Heart left ventricle (tissue), 16 donors: ENCODE data around the gene CCDC154. TPM values are rescaled to one million over a fixed set of nuclear protein-coding genes. Genes with fewer than 3 reads are reported as not detected.

Experiments
- ATAC-seq, 4 donors: fragments of 200-7000 bp; cut with Tn5 transposase; one replicate each; pipeline ENCODE4 v1.9.1; 2020 to 2022; ENCODE audit warnings: moderate library complexity in 4 of 4, mild to moderate bottlenecking in 3 of 4, moderate number of reproducible peaks in 1 of 4
- DNase-seq, 5 donors: peaks; one replicate each; pipeline ENCODE4 v3.0.0-alpha.2; 2020
- H3K27ac ChIP-seq, 12 donors: fragments of 200-600 bp; sonication (generic) in 4 of 12; one replicate each; pipeline versions ENCODE4 v1.5.0 to v1.8.0; 2016 to 2022; ENCODE audit warnings: mild to moderate bottlenecking in 2 of 12
- H3K27me3 ChIP-seq, 9 donors: fragments of 200-600 bp; sonication (generic) in 2 of 9; one replicate each; pipeline versions ENCODE4 v1.5.1 to v1.8.0; 2016 to 2022; ENCODE audit warnings: mild to moderate bottlenecking in 3 of 9
- H3K36me3 ChIP-seq, 9 donors: fragments of 200-600 bp; sonication (generic) in 2 of 9; one replicate each; pipeline versions ENCODE4 v1.5.0 to v1.8.0; 2018 to 2022; ENCODE audit warnings: mild to moderate bottlenecking in 2 of 9
- H3K4me1 ChIP-seq, 12 donors: fragments of 200-600 bp; sonication (generic) in 4 of 12; one replicate each; pipeline versions ENCODE4 v1.5.0 to v1.8.0; 2016 to 2022; ENCODE audit warnings: mild to moderate bottlenecking in 3 of 12
- H3K4me3 ChIP-seq, 12 donors: fragments of 200-600 bp; sonication (generic) in 4 of 12; one replicate each; pipeline versions ENCODE4 v1.5.0 to v1.8.0; 2017 to 2022; ENCODE audit warnings: mild to moderate bottlenecking in 9 of 12, moderate library complexity in 4 of 12
- H3K9me3 ChIP-seq, 12 donors: fragments of 200-600 bp; sonication (generic) in 4 of 12; one replicate each; pipeline versions ENCODE4 v1.5.0 to v1.8.0; 2016 to 2022; ENCODE audit warnings: mild to moderate bottlenecking in 1 of 12
- POLR2A ChIP-seq, 2 donors: fragments of 450-650 bp; IDR thresholded peaks; one replicate each; pipeline ENCODE4 v1.6.1; 2017; ENCODE audit warnings: antibody characterized with exemption in 2 of 2, mild to moderate bottlenecking in 2 of 2, moderate library complexity in 2 of 2
- WGBS, 4 donors: extraction: QIAGEN DNeasy Blood & Tissue Kit in 2 of 4; methylation state at CpG; one replicate each; pipeline versions ENCODE4 v1.1.5 to v1.1.7; 2013 to 2018; 5-methylcytosine and 5-hydroxymethylcytosine counted together
- intact Hi-C, 10 donors: fragments of 100-400 bp; cut with DNase I; formaldehyde crosslinking; loops; one replicate each; pipeline versions ENCODE4 v1.11.1 to v1.14.2; 2022
- polyA plus RNA-seq, 2 donors: library from polyadenylated mRNA; stranded (reverse); fragments of 200-250 nt; gene quantifications; one replicate each; pipeline ENCODE4 v1.2.3, GENCODE V29; 2013
- total RNA-seq, 9 donors: library from RNA; depleted of rRNA in 2 of 9; stranded (reverse); fragments of >200 nt in 2 of 9; fragmentation: NEBNext Ultra II Directional in 3 of 9; extraction: Animal tissue kit (Norgen Biotek cat#: 25700) in 3 of 9; gene quantifications; one replicate each; pipeline versions ENCODE4 v1.1.0 to v1.2.4, GENCODE V29; 2016 to 2023
- TF ChIP-seq, protein P1 (sequence below), 12 donors: fragments of 200-600 bp; sonication (generic) in 4 of 12; IDR thresholded peaks; one replicate each; pipeline versions ENCODE4 v1.5.0 to v1.8.0; 2018 to 2022; ENCODE audit warnings: antibody characterized with exemption in 12 of 12, mild to moderate bottlenecking in 5 of 12
- donor health status: ischemic (EF 13 %, LVEDD 7.1; RV severe dilation, severe dysfunction).
- donor health status: healthy with polysubstance abuse.
- donor health status: DM: no; HTN: yes; CAD: no.
- donor health status: DM: no; HTN: no; CAD: no.
- donor health status: ischemic (EF 25% LVEDD 6.9; RV normal size, moderate dysfunction).
- donor health status: ischemic (EF 25% LVEDD 5.7; RV mildly dilated, moderate dysfunction).
- donor health status: healthy.
- donor health status: DM: yes; HTN: yes; CAD: no.
- donor health status: ischemic (EF 35%, LVEDD 5.7; RV mildly dilated, moderate dysfunction).
- donor health status: nonischemic (EF 11% LVEDD 7.7; RV severe dilation, severe dysfunction).
- donor health status: DM: yes; HTN: yes; CAD: no.
- donor health status: PGD.
- donor health status: ischemic (EF 29% LVEDD 5.4; RV normal size, mild dysfunction).
- donor health status: nonischemic (EF 23%, LVEDD 6.1; RV moderate dilation, normal function).

Gene CCDC154
- total and polyA plus RNA-seq, 11 donors: 0.14 to 1.5 (median 0.68) TPM; not detected in 2

DNA sequence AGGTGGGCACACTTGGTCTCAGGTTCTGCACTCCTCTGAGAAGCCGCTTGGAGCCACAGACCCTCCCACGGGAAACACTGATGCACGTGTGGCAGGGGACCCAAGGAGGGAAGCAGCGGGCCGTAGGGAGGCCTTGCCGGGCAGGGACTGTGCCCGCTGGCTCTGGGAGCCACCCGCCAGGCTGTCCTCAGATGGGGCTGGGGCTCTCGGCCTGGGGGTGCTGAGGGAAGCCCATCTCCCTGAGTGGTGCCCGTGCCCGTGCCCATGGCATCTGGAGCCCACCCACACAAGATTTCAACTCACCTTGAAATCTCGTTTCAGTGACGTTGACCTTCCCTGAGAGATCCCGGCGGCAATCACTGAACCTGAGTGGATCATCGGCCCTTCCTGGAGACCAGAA, 12.6 kb upstream of the CCDC154 start:
- no peak for ATAC-seq
- 90 to 93% (median 92%) methylated on average over 14 to 16 of the region's 16 CpGs for WGBS, 4 donors
- H3K36me3 ChIP-seq: peaks cover 0 to 90% (median 79%) of the 10 kb centered on the region in 9 donors
- no peaks in the 10 kb centered on the region for H3K27me3 ChIP-seq
- no peaks in the 10 kb centered on the region for H3K9me3 ChIP-seq
- intact Hi-C loops: no loop called here
- no peaks in the 10 kb centered on the region for H3K4me1 ChIP-seq
- DNase-seq: no peak
- TF ChIP-seq, protein P1, sequence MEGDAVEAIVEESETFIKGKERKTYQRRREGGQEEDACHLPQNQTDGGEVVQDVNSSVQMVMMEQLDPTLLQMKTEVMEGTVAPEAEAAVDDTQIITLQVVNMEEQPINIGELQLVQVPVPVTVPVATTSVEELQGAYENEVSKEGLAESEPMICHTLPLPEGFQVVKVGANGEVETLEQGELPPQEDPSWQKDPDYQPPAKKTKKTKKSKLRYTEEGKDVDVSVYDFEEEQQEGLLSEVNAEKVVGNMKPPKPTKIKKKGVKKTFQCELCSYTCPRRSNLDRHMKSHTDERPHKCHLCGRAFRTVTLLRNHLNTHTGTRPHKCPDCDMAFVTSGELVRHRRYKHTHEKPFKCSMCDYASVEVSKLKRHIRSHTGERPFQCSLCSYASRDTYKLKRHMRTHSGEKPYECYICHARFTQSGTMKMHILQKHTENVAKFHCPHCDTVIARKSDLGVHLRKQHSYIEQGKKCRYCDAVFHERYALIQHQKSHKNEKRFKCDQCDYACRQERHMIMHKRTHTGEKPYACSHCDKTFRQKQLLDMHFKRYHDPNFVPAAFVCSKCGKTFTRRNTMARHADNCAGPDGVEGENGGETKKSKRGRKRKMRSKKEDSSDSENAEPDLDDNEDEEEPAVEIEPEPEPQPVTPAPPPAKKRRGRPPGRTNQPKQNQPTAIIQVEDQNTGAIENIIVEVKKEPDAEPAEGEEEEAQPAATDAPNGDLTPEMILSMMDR (IDR thresholded peaks at IDR 0.05): no peak
- TF ChIP-seq POLR2A (IDR thresholded peaks at IDR 0.05): no peak
- H3K4me3 ChIP-seq: no peak overlapping the region
- no peak overlapping the region for H3K27ac ChIP-seq

DNA sequence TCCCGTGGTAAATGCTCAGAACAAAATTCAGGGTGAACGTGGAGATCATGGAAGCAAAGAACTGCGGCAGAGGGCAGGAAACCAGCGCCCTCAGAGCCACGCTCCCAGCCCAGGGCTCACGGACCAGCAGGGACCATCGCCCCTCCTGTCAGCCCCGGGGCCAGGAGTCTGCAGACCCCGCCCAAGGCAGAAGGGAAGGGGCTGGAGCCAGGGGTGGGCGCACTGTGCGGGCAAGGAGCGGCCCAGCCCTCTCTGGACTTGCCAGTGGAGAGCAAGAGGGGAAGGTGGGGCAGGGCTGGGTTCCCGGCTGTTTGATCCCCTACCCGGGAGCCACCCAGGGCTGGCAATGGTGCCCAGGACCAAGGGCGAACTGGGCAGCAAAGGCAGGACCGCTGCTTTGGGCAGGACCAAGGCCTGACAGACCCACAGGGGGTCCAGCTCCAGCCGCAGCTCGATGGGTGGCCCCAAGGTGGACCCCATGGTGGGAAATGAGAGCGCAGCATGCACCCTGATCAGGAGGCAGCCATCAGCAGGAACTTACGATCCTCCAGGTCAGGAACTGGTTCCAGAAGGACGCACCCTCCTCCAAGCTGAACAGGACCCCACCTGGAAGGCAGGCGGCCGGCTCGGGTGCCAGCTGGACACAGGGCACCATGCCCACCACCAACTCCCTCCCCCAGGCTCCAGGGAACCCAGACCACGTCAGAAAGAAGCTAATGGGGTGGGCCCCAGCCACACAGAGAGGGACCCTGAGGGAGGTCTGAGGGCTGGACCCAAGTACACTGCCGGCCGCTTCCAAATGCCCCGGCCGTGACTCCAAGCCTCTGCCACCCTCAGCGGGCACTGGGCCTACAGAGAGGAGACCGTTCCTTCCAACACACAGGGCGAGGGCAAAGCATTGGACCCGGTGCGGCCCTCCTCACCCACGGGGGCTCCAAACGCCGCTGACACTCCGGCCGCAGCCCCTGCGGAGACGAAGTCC, 11.1 kb upstream of the CCDC154 start:
- Histone ChIP-seq H3K36me3 (peaks cover 0 to 90% (median 84%) of the 10 kb centered on the region in 9 donors), H3K9me3 (no peaks in the 10 kb centered on the region), H3K4me1 (no peaks in the 10 kb centered on the region), H3K4me3 (no peak overlapping the region), H3K27me3 (no peaks in the 10 kb centered on the region), H3K27ac (no peak overlapping the region)
- intact Hi-C loops: no loop called here
- DNase-seq (peak in 1 of 5 donors; percentile 44), ATAC-seq (no peak)
- TF ChIP-seq, protein P1 (IDR thresholded peaks at IDR 0.05): no peak
- no peak for TF ChIP-seq POLR2A (IDR thresholded peaks at IDR 0.05)
- 93 to 95% (median 94%) methylated on average over 30 to 41 of the region's 41 CpGs for WGBS, 4 donors

DNA sequence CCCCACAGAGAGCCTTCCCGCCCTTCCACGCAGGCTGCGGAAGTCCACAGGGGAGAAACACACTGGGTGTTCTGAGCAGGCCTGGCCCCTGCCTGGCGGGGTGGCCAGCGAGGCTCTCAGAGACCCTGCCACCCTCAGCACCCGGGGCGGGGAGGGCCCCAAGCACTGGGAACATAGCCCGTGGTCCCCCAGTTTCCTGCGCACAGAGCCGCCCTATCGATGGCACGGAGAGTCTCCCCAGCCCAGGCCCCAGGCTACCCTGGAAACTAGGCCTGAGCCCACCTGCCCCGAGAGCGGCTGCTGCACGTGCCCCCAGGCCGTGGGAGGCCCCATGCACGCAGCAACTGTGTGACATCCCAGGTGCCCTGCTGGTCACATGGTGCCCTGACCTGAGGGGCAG, 10.2 kb upstream of the CCDC154 start:
- DNase-seq: no peak
- no peak overlapping the region for H3K27ac ChIP-seq
- no peaks in the 10 kb centered on the region for H3K9me3 ChIP-seq
- peaks cover 0 to 93% (median 84%) of the 10 kb centered on the region in 9 donors for H3K36me3 ChIP-seq
- ATAC-seq: no peak
- intact Hi-C loops: no loop called here
- 89 to 98% (median 94%) methylated on average over 3 to 17 of the region's 17 CpGs for WGBS, 4 donors
- no peaks in the 10 kb centered on the region for H3K27me3 ChIP-seq
- no peak overlapping the region for H3K4me3 ChIP-seq
- no peaks in the 10 kb centered on the region for H3K4me1 ChIP-seq
- no peak for TF ChIP-seq POLR2A (IDR thresholded peaks at IDR 0.05)
- TF ChIP-seq, protein P1 (IDR thresholded peaks at IDR 0.05): no peak

DNA sequence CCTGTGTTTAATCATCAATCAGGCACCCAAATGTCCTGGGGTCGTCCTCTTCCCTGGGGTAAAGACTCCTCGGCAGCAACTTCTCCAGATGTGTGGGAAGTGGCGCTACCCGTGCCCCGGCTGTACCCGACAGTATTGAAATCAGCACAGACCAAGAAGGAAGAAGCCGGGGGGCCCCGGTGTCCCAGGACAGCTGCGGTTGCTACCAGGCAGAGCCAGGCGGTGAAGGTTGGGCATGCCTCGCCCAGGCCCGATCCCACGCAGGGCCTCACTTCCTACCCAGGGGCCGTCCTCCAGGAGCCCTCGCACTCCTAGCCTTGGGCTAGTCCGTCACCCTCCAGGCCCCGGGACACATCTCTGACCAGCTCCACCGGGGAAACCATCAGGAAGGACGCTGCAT, 9.0 kb upstream of the CCDC154 start:
- DNase-seq (no peak), ATAC-seq (no peak)
- Histone ChIP-seq H3K27me3 (no peaks in the 10 kb centered on the region), H3K27ac (no peak overlapping the region), H3K4me1 (no peaks in the 10 kb centered on the region), H3K4me3 (no peak overlapping the region), H3K36me3 (peaks cover 0 to 98% (median 86%) of the 10 kb centered on the region in 9 donors), H3K9me3 (no peaks in the 10 kb centered on the region)
- 93 to 97% (median 96%) methylated on average over 13 to 19 of the region's 19 CpGs for WGBS, 4 donors
- intact Hi-C loops: no loop called here
- no peak for TF ChIP-seq POLR2A (IDR thresholded peaks at IDR 0.05)
- TF ChIP-seq, protein P1 (IDR thresholded peaks at IDR 0.05): no peak
